Liver (tissue), 9 donors: Measurements from ENCODE around the gene STX1A. TPM values are rescaled to one million over a fixed set of nuclear protein-coding genes. Genes with fewer than 3 reads are reported as not detected.
A peak's percentile ranks its signal among the peaks of the same experiment; 100 is the strongest.

ENCODE experiments used
- DNase-seq: peaks from one replicate; pipeline ENCODE4 v3.0.0-alpha.2; 2017; ENCODE audit warnings: low spot score
- H3K27ac ChIP-seq, 2 donors: one replicate each; pipeline ENCODE4 v1.7.0; 2013; ENCODE audit warnings: inconsistent platforms in 2 of 2, low read length in 2 of 2, control low read depth in 1 of 2, low read depth in 1 of 2, mild to moderate bottlenecking in 1 of 2
- H3K27me3 ChIP-seq, 4 donors: one replicate each; pipeline versions ENCODE4 v1.6.1 to v1.7.0; 2013; ENCODE audit warnings: low read length in 3 of 4, inconsistent platforms in 1 of 4, mild to moderate bottlenecking in 1 of 4, moderate library complexity in 1 of 4; ENCODE audit not compliant: control insufficient read depth in 4 of 4, insufficient read depth in 4 of 4
- H3K36me3 ChIP-seq, 4 donors: one replicate each; pipeline versions ENCODE4 v1.6.1 to v1.7.0; 2013; ENCODE audit warnings: low read length in 3 of 4, mild to moderate bottlenecking in 3 of 4, low read depth in 1 of 4, moderate library complexity in 1 of 4; ENCODE audit not compliant: control insufficient read depth in 4 of 4, insufficient read depth in 3 of 4
- H3K4me1 ChIP-seq, 4 donors: one replicate each; pipeline versions ENCODE4 v1.6.1 to v1.7.0; 2013; ENCODE audit warnings: low read length in 3 of 4, mild to moderate bottlenecking in 3 of 4, moderate library complexity in 1 of 4; ENCODE audit not compliant: control insufficient read depth in 4 of 4, insufficient read depth in 4 of 4
- H3K4me3 ChIP-seq, 3 donors: one replicate each; pipeline versions ENCODE4 v1.6.1 to v1.7.0; 2013; ENCODE audit warnings: low read length in 3 of 3, control low read depth in 1 of 3, low read depth in 1 of 3, mild to moderate bottlenecking in 1 of 3
- H3K9ac ChIP-seq, 2 donors: one replicate each; pipeline ENCODE4 v1.7.0; 2013; ENCODE audit warnings: low read length in 2 of 2, mild to moderate bottlenecking in 2 of 2, moderate library complexity in 2 of 2, control low read depth in 1 of 2, low read depth in 1 of 2
- H3K9me3 ChIP-seq, 4 donors: one replicate each; pipeline versions ENCODE4 v1.6.1 to v1.7.0; 2013; ENCODE audit warnings: low read length in 3 of 4; ENCODE audit not compliant: control insufficient read depth in 4 of 4
- CTCF ChIP-seq: fragments of 150-350 bp; IDR thresholded peaks from 2 replicates; pipeline ENCODE4 v1.5.1; 2017; ENCODE audit warnings: improper control_type of control experiment, low read depth, low read length; ENCODE audit not compliant: missing input control
- EGR1 ChIP-seq, 2 donors: IDR thresholded peaks; 2 replicates each; pipeline ENCODE4 v1.6.1; 2016 to 2018; ENCODE audit warnings: antibody characterized with exemption in 2 of 2, low read depth in 2 of 2
- FOXA1 ChIP-seq: IDR thresholded peaks from 2 replicates; pipeline ENCODE4 v1.6.1; 2016; ENCODE audit warnings: antibody characterized with exemption
- FOXA2 ChIP-seq: IDR thresholded peaks from 2 replicates; pipeline ENCODE4 v1.6.1; 2016; ENCODE audit warnings: antibody characterized with exemption
- GABPA ChIP-seq, 2 donors: IDR thresholded peaks in 1 of 2; conservative IDR thresholded peaks in 1 of 2; 2 replicates each; pipeline ENCODE4 v1.6.1; 2016; ENCODE audit warnings: antibody characterized with exemption in 2 of 2, mild to moderate bottlenecking in 1 of 2, moderate library complexity in 1 of 2
- HNF4A ChIP-seq, 2 donors: conservative IDR thresholded peaks; 2 replicates each; pipeline ENCODE4 v1.6.1; 2016; ENCODE audit warnings: antibody characterized with exemption in 2 of 2, mild to moderate bottlenecking in 2 of 2
- HNF4G ChIP-seq: IDR thresholded peaks from 2 replicates; pipeline ENCODE4 v1.6.1; 2016; ENCODE audit warnings: antibody characterized with exemption
- JUND ChIP-seq, 2 donors: IDR thresholded peaks; 2 replicates each; pipeline ENCODE4 v1.6.1; 2016; ENCODE audit warnings: antibody characterized with exemption in 2 of 2
- MAX ChIP-seq: IDR thresholded peaks from 2 replicates; pipeline ENCODE4 v1.6.1; 2016; ENCODE audit warnings: antibody characterized with exemption
- NR2F2 ChIP-seq: IDR thresholded peaks from 2 replicates; pipeline ENCODE4 v1.6.1; 2016; ENCODE audit warnings: antibody characterized with exemption
- RAD21 ChIP-seq, 2 donors: IDR thresholded peaks; 2 replicates each; pipeline ENCODE4 v1.6.1; 2016; ENCODE audit warnings: antibody characterized with exemption in 2 of 2, mild to moderate bottlenecking in 2 of 2
- REST ChIP-seq: IDR thresholded peaks from 2 replicates; pipeline ENCODE4 v1.6.1; 2016; ENCODE audit warnings: antibody characterized with exemption, mild to moderate bottlenecking
- RXRA ChIP-seq, 2 donors: IDR thresholded peaks; 2 replicates each; pipeline ENCODE4 v1.6.1; 2017 to 2018; ENCODE audit warnings: antibody characterized with exemption in 2 of 2, mild to moderate bottlenecking in 1 of 2
- SP1 ChIP-seq: IDR thresholded peaks from 2 replicates; pipeline ENCODE4 v1.6.1; 2018; ENCODE audit warnings: antibody characterized with exemption, mild to moderate bottlenecking
- TAF1 ChIP-seq: conservative IDR thresholded peaks from 2 replicates; pipeline ENCODE4 v1.6.1; 2016; ENCODE audit warnings: antibody characterized with exemption, mild to moderate bottlenecking
- ZBTB33 ChIP-seq: IDR thresholded peaks from 2 replicates; pipeline ENCODE4 v1.6.1; 2016; ENCODE audit warnings: antibody characterized with exemption
- WGBS: extraction: QIAGEN DNeasy Blood & Tissue Kit; methylation state at CpG from one replicate; pipeline ENCODE4 v1.1.7; 2013; 5-methylcytosine and 5-hydroxymethylcytosine counted together
- polyA plus RNA-seq, 2 donors: library from polyadenylated mRNA; stranded (reverse) in 1 of 2; unstranded in 1 of 2; fragments of 200-250 nt in 1 of 2; fragments of >200 nt in 1 of 2; fragmentation: Nextera tagmentation in 1 of 2; extraction: Ambion mirVana in 1 of 2; gene quantifications; one replicate each; pipeline versions ENCODE4 v1.2.1 to v1.2.3, GENCODE V29; 2013 to 2015
- total RNA-seq, 2 donors: library from RNA; depleted of rRNA; stranded (reverse); fragments of >200 nt; gene quantifications; one replicate each; pipeline ENCODE4 v1.2.3, GENCODE V29; 2014
- donor health status: healthy.
- donor health status: healthy.
- donor health status: healthy.
- donor health status: healthy.
- donor health status: healthy.

STX1A gene
- total and polyA plus RNA-seq, 4 donors = 0.49 to 1.9 (median 1.1) TPM

- no peak for DNase-seq
- Histone ChIP-seq H3K9me3 (no peaks in the 10 kb centered on the region), H3K4me1 (peaks cover 8 to 31% (median 17%) of the 10 kb centered on the region in 4 donors), H3K4me3 (peak overlapping the region in 2 of 3 donors; percentile 10 to 83), H3K9ac (peak overlapping the region in 1 of 2 donors; percentile 7), H3K36me3 (no peaks in the 10 kb centered on the region), H3K27ac (no peak overlapping the region), H3K27me3 (no peaks in the 10 kb centered on the region)
- 5% methylated on average over 52 of the region's 52 CpGs for WGBS
- no peak for TF ChIP-seq FOXA1
- TF ChIP-seq SP1 = no peak
- no peak for TF ChIP-seq NR2F2
- no peak for TF ChIP-seq ZBTB33
- no peak for TF ChIP-seq HNF4A (conservative IDR thresholded peaks at IDR 0.05)
- no peak for TF ChIP-seq RXRA (IDR thresholded peaks at IDR 0.05)
- no peak for TF ChIP-seq RAD21 (IDR thresholded peaks at IDR 0.05)
- no peak for TF ChIP-seq FOXA2
- TF ChIP-seq EGR1 (IDR thresholded peaks at IDR 0.05; ENCODE audit: low read depth in 2 of 2) = no peak
Measured at GRCh38 chr7:73668103-73668885, 51.2 kb downstream of the STX1A start.

- H3K27ac ChIP-seq = no peak within 1 kb of the TSS
- peak within 1 kb of the TSS in 2 of 3 donors; percentile 10 to 83 for H3K4me3 ChIP-seq
- WGBS = 5% methylated on average over 79 of the region's 79 CpGs
- H3K9ac ChIP-seq = peak within 1 kb of the TSS in 1 of 2 donors; percentile 7
- no peaks in the 10 kb centered on the region for H3K36me3 ChIP-seq
- no peaks in the 10 kb centered on the region for H3K27me3 ChIP-seq
- peak; percentile 95 for DNase-seq
- TF ChIP-seq FOXA1 (no peak), TAF1 (no peak), HNF4G (no peak), CTCF (peak; percentile 95), NR2F2 (no peak), FOXA2 (no peak), JUND (IDR thresholded peaks at IDR 0.05) (no peak), ZBTB33 (no peak), RAD21 (IDR thresholded peaks at IDR 0.05) (peak; percentile 56 to 66), MAX (no peak), SP1 (peak; percentile 30), HNF4A (conservative IDR thresholded peaks at IDR 0.05) (peak in 1 of 2 donors; percentile 43), REST (no peak), GABPA (IDR thresholded peaks at IDR 0.05 in 1 of 2, conservative IDR thresholded peaks at IDR 0.05 in 1 of 2) (no peak), RXRA (IDR thresholded peaks at IDR 0.05) (no peak)
- H3K9me3 ChIP-seq = no peaks in the 10 kb centered on the region
- peaks cover 8 to 31% (median 17%) of the 10 kb centered on the region in 4 donors for H3K4me1 ChIP-seq
Measured at GRCh38 chr7:73667344-73668102, 51.9 kb downstream of the STX1A start, which contains the start of gene VPS37D. Gene VPS37D (plus strand): TSS chr7:73667831. CDS start chr7:73667959, 128 bp downstream.
